Measurements from ENCODE around the gene RAB4A.

The RAB4A gene

DNA sequence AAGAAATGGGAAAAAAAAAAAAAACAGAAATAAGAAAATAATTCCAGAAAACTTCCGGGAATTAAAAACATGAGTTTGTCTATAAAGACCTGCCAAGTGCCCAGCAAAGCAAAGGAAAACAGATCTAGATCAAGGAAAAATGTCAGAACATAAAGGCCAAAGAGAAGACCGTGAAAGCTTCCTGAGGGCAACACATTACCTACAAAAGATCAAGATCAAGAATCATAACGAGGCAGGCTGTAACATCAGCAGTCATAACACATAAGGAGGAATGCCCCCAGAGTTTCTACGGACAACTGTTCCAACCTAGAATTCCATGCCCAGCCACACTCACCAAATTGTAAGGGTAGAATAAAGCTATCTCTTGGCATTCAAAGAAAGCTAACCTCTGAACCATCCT is 68.2 kb downstream of the RAB4A start:
- no peak for DNase-seq (ENCODE audit: low spot score)

GRCh38 chr1:229339520-229339919 is 68.6 kb downstream of the RAB4A start:
- no peak for DNase-seq (ENCODE audit: low spot score)

GRCh38 chr1:229340496-229340895 is 69.6 kb downstream of the RAB4A start:
- DNase-seq (ENCODE audit: low spot score), result peak; percentile 27

GRCh38 chr1:229341774-229342655 is 71.1 kb downstream of the RAB4A start:
- peak; percentile 91 for DNase-seq (ENCODE audit: low spot score)

DNA sequence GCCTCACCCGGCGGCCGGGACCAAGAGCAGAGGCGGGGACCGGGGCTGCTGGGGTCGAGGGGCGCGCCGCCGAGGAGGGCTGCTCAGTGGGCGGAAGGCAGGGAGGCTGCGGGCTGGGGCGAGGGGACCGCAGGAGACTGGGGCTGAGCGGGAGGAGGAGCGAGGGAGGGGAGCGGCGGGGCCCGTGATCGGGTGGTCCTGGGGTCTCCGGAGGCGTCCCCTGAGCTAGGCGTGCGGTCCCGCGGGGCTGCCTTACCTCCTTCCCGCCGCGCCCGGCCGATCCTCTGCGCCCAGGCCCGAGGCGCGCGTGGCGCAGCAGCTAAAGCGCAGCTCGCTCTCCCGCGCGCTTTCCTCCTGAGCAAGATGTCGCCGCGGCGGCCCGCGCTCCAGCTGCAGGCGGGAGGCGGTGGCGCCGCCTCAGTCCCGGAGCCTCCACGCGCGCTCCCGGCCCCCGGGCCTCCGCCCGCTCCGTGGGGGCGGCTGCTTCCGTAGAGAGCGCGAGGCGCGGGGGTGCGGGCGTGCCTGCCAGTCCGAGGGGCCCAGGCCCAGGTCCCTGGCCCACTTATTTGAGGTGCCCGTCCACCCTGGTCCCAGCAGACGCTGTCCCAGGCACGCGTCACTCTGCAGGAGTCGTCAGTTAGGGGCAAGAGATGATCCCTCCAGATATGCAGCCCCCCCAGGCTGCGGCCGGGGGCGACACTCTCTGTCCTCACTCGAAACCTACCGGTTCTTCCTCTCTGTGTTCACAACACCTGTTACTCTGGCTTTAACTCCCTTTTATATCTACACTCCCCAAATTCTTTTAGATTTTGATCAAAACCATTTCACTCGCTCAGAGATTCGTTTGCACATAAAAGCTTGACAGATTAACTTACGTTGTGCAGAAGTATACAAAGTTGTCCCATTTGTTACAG is 72.0 kb downstream of the RAB4A start, which contains the start of gene CCSAP:
TSS of gene CCSAP (minus strand) at position 392 of the 914 bp plus-strand sequence. CDS start 582 bp downstream, outside the sequence.
- DNase-seq (ENCODE audit: low spot score), result peak; percentile 78

DNA sequence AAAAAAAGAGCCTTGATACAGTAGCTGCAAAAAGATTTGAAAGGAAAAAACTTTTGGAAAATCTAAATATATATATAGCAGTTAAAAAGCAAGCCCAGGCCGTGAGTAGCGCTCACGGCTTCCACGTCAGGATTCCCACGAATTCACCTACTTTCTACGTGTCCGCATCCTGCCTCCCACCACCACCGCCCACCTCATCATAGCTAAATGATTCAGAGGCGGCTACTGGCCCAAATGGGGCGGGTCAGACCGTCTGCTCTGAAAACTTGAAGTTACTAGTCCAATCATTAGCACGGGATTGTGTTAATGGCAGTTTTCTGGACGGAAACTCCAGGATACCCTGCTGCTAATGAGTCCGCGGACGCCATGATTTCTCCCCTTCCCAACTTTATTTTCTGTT is 73.2 kb downstream of the RAB4A start:
- no peak for DNase-seq (ENCODE audit: low spot score)

- no peak for DNase-seq (ENCODE audit: low spot score)
Observed at GRCh38 chr1:229344937-229345684, 74.2 kb downstream of the RAB4A start.

DNA sequence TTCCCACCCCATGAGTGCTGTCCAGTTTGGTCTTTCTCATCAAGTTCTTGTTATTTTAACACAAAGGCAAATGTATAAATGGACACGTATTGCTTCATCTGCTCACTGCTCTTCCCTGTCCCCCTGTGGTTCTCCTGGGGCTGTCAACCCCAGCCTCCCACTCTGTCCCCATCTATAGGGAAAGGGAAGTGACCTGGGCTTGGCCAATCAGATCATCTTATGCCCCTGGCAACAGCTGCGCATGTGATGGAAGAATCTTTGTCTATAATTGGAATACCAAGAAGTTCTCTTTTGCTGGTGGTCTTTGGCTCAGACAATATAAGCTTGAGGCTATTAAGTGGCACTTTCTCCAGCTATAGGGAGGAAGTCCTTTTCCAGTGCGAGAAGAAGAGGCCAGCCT is 76.6 kb downstream of the RAB4A start:
- no peak for DNase-seq (ENCODE audit: low spot score)

- DNase-seq (ENCODE audit: low spot score), result no peak
Observed at GRCh38 chr1:229349463-229350385, 78.8 kb downstream of the RAB4A start.

DNA sequence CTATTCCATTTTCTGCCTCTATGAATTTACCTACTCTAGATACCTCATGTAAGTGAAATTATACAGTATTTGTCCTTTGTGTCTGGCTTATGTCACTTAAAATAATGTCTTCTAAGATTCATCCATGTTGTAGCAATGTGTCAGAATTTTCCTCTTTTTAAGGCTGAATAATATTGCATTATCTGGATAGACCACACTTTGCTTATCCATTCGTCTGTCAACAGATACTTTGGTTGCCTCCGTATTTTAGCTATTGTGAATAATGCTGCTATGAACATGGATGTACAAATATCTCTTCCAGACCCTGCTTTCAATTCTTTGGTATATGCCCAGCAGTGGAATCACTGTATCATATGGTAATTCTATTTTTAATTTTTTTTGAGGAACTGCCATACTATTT is 82.1 kb downstream of the RAB4A start:
- DNase-seq (ENCODE audit: low spot score), result no peak

GRCh38 chr1:229354226-229354625 is 83.3 kb downstream of the RAB4A start:
- no peak for DNase-seq (ENCODE audit: low spot score)

Measured in globus pallidus (tissue), 1 donor.